Measurements from ENCODE around the gene PTPRT.

Gene PTPRT

GRCh38 chr20:42441196-42441863, 748.4 kb downstream of the PTPRT start:
- no peak for DNase-seq

GRCh38 chr20:42435230-42435629, 754.5 kb downstream of the PTPRT start:
- DNase-seq: no peak

- no peak for DNase-seq
Observed at GRCh38 chr20:42432496-42433334, 757.0 kb downstream of the PTPRT start.

- no peak for DNase-seq
Observed at GRCh38 chr20:42430598-42430997, 759.1 kb downstream of the PTPRT start.

GRCh38 chr20:42429761-42430458, 759.8 kb downstream of the PTPRT start:
- DNase-seq: no peak

- DNase-seq: no peak
Observed at GRCh38 chr20:42419814-42420532, 769.7 kb downstream of the PTPRT start.

- no peak for DNase-seq
Observed at GRCh38 chr20:42406826-42407225, 782.9 kb downstream of the PTPRT start.

- no peak for DNase-seq
Observed at GRCh38 chr20:42402455-42402854, 787.3 kb downstream of the PTPRT start.

- DNase-seq: no peak
Observed at GRCh38 chr20:42401613-42402012, 788.1 kb downstream of the PTPRT start.

GRCh38 chr20:42399802-42400201, 789.9 kb downstream of the PTPRT start:
- DNase-seq: no peak

- no peak for DNase-seq
Observed at GRCh38 chr20:42392442-42392841, 797.3 kb downstream of the PTPRT start.

- DNase-seq: no peak
Observed at GRCh38 chr20:42391807-42392206, 797.9 kb downstream of the PTPRT start.

- DNase-seq: no peak
Observed at GRCh38 chr20:42380287-42380686, 809.4 kb downstream of the PTPRT start.

- no peak for DNase-seq
Observed at GRCh38 chr20:42379385-42379784, 810.3 kb downstream of the PTPRT start.

GRCh38 chr20:42378826-42379225, 810.9 kb downstream of the PTPRT start:
- DNase-seq: no peak

GRCh38 chr20:42376131-42376530, 813.6 kb downstream of the PTPRT start:
- no peak for DNase-seq

- DNase-seq: no peak
Observed at GRCh38 chr20:42373049-42373448, 816.7 kb downstream of the PTPRT start.

- DNase-seq: no peak
Observed at GRCh38 chr20:42370075-42370474, 819.6 kb downstream of the PTPRT start.

- no peak for DNase-seq
Observed at GRCh38 chr20:42368910-42369309, 820.8 kb downstream of the PTPRT start.

- DNase-seq: no peak
Observed at GRCh38 chr20:42366626-42367025, 823.1 kb downstream of the PTPRT start.

- DNase-seq: no peak
Observed at GRCh38 chr20:42364446-42364845, 825.3 kb downstream of the PTPRT start.

GRCh38 chr20:42361402-42361970, 828.2 kb downstream of the PTPRT start:
- DNase-seq: no peak

- DNase-seq: no peak
Observed at GRCh38 chr20:42360621-42361020, 829.1 kb downstream of the PTPRT start.

Measured in NCI-H1436 (cell line).